Keratinocyte (primary cell): ENCODE results near the gene PCDH1. TPM values are rescaled to one million over a fixed set of nuclear protein-coding genes. Genes with fewer than 3 reads are reported as not detected.

Experiments
- DNase-seq: peaks from one replicate; pipeline ENCODE4 v3.0.0-alpha.2; 2011; ENCODE audit warnings: low read depth, missing footprints, low spot score
- FAIRE-seq: peaks from 2 replicates; lab custom pipeline; 2011; peaks lifted over from hg19 to GRCh38; lab: Jason Lieb, UNC
- H2AFZ ChIP-seq: 2 replicates; pipeline ENCODE4 v1.6.0; 2012; ENCODE audit warnings: low read length, control low read depth, inconsistent platforms; ENCODE audit not compliant: control insufficient read depth
- H3K27ac ChIP-seq: 2 replicates; pipeline ENCODE4 v1.5.1; 2011; ENCODE audit warnings: low read length; ENCODE audit not compliant: control insufficient read depth, insufficient read depth
- H3K27me3 ChIP-seq: 3 replicates; pipeline ENCODE4 v1.6.0; 2011; ENCODE audit warnings: low read length; ENCODE audit not compliant: control insufficient read depth, insufficient read depth; ENCODE audit errors: extremely low read depth
- H3K36me3 ChIP-seq, 2 experiments: 2 replicates in 1 of 2; 3 replicates in 1 of 2; pipeline ENCODE4 v1.5.1; 2011; ENCODE audit warnings: low read length in 2 of 2, mild to moderate bottlenecking in 1 of 2; ENCODE audit not compliant: control insufficient read depth in 2 of 2, insufficient read depth in 2 of 2; ENCODE audit errors: extremely low read depth in 1 of 2
- H3K4me1 ChIP-seq: 3 replicates; pipeline ENCODE4 v1.5.1; 2011; ENCODE audit warnings: low read length; ENCODE audit not compliant: control insufficient read depth, insufficient read depth; ENCODE audit errors: extremely low read depth
- H3K4me2 ChIP-seq: 3 replicates; pipeline ENCODE4 v1.6.0; 2011; ENCODE audit warnings: low read depth, low read length; ENCODE audit not compliant: control insufficient read depth, insufficient read depth; ENCODE audit errors: extremely low read depth
- H3K4me3 ChIP-seq, 3 experiments: fragments of 200-600 bp in 1 of 3; sonication (generic) in 1 of 3; 2 replicates in 2 of 3; 3 replicates in 1 of 3; pipeline ENCODE4 v1.5.1; 2011 to 2016; ENCODE audit warnings: low read length in 3 of 3, mild to moderate bottlenecking in 3 of 3, control low read depth in 2 of 3, inconsistent platforms in 1 of 3, low read depth in 1 of 3, mixed read lengths in 1 of 3, mixed run types in 1 of 3, moderate library complexity in 1 of 3; ENCODE audit not compliant: control insufficient read depth in 2 of 3, insufficient read depth in 2 of 3; ENCODE audit errors: extremely low read depth in 1 of 3
- H3K79me2 ChIP-seq: 2 replicates; pipeline ENCODE4 v1.6.0; 2012; ENCODE audit warnings: low read length; ENCODE audit not compliant: control insufficient read depth, insufficient read depth
- H3K9ac ChIP-seq: 3 replicates; pipeline ENCODE4 v1.6.0; 2011; ENCODE audit warnings: low read length; ENCODE audit not compliant: control insufficient read depth, insufficient read depth; ENCODE audit errors: extremely low read depth
- H3K9me1 ChIP-seq: 3 replicates; pipeline ENCODE4 v1.6.0; 2011; ENCODE audit warnings: low read length; ENCODE audit not compliant: control insufficient read depth, insufficient read depth; ENCODE audit errors: extremely low read depth
- H3K9me3 ChIP-seq: 2 replicates; pipeline ENCODE4 v1.5.1; 2012; ENCODE audit warnings: low read depth, low read length; ENCODE audit not compliant: control insufficient read depth
- H4K20me1 ChIP-seq: 3 replicates; pipeline ENCODE4 v1.6.0; 2011; ENCODE audit warnings: low read length; ENCODE audit not compliant: control insufficient read depth, insufficient read depth; ENCODE audit errors: extremely low read depth
- EZH2 ChIP-seq: IDR thresholded peaks from one replicate; pipeline ENCODE4 v1.6.1; 2012; ENCODE audit warnings: inconsistent platforms, mild to moderate bottlenecking, low read length, moderate library complexity
- dilution Hi-C: fragments of 300-500 bp; cut with MboI; formaldehyde crosslinking; loops from one replicate; pipeline ENCODE4 v1.7.0; 2020; ENCODE audit warnings: low sequenced_read_pairs; ENCODE audit not compliant: extremely low pct_ligation_motif_present
- polyA plus RNA-seq, 5 experiments: library from polyadenylated mRNA; depleted of rRNA in 3 of 5; stranded (reverse) in 3 of 5; stranded (forward) in 1 of 5; unstranded in 1 of 5; fragments of >200 nt; gene quantifications; 1 replicate in 1 of 5; 2 replicates in 3 of 5; 3 replicates in 1 of 5; pipeline versions ENCODE4 v1.2.1 to v1.2.3, GENCODE V29; 2011 to 2012; ENCODE audit warnings: missing spikeins in 2 of 5, low read depth in 1 of 5, low replicate concordance in 1 of 5
- TF ChIP-seq, protein P1 (sequence below), 3 experiments: IDR thresholded peaks in 1 of 3; conservative IDR thresholded peaks in 1 of 3; optimal IDR thresholded peaks in 1 of 3; 2 replicates in 2 of 3; 3 replicates in 1 of 3; pipeline versions ENCODE3 to v1.5.1; 2011; ENCODE audit warnings: low read length in 3 of 3, mild to moderate bottlenecking in 3 of 3, moderate library complexity in 2 of 3, control low read depth in 1 of 3, inconsistent platforms in 1 of 3; ENCODE audit not compliant: insufficient read depth in 2 of 3; ENCODE audit errors: extremely low read depth in 1 of 3

PCDH1 gene
- polyA plus RNA-seq, 1 donor (not counting 4 experiments of a cell fraction or from before 2014, with no cell fraction given) = 10.0 TPM

DNA sequence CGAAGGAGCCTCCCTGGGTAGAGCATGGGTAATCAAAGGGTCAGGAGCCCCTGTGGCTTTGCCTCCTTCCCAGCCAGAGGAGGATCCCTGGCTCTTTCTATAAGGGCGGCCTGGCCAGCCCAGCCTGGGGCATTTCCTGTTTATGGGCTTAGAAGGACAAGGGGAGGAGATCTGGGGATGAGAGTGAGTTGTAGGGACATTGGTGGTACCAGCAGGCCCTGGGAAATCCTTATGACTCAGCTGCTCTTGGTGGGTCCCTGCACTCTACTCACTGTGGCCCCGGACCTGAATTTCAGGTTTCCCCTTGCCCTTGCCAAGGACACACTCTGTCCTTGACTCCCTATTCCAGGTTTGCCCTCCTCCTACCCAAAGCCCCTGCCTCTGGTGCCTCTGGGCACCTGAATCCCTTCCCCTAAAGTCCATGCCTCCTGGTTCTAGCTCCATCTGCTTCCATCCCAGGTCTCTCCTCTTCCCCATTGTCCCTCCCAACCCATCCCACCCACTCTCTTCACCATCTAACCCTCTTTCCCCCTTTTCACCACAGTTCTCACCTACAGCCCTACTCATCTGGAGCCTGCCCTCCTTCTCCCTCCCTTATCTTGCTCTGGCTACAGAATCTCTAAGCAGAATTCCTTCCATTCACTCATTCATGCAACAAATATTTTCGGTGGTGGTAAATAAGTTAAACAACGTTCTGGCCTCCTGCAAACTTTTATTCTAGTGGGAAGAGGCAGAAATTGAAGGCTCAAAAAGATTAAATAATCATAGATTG is 34.9 kb downstream of the PCDH1 start:
- no peak overlapping the region for H2AFZ ChIP-seq
- no peak overlapping the region for H3K9ac ChIP-seq
- dilution Hi-C loops = no loop called here
- no peak overlapping the region for H3K4me3 ChIP-seq
- H3K36me3 ChIP-seq = no peaks in the 10 kb centered on the region
- no peak for DNase-seq
- TF ChIP-seq EZH2 = no peak
- TF ChIP-seq, protein P1, sequence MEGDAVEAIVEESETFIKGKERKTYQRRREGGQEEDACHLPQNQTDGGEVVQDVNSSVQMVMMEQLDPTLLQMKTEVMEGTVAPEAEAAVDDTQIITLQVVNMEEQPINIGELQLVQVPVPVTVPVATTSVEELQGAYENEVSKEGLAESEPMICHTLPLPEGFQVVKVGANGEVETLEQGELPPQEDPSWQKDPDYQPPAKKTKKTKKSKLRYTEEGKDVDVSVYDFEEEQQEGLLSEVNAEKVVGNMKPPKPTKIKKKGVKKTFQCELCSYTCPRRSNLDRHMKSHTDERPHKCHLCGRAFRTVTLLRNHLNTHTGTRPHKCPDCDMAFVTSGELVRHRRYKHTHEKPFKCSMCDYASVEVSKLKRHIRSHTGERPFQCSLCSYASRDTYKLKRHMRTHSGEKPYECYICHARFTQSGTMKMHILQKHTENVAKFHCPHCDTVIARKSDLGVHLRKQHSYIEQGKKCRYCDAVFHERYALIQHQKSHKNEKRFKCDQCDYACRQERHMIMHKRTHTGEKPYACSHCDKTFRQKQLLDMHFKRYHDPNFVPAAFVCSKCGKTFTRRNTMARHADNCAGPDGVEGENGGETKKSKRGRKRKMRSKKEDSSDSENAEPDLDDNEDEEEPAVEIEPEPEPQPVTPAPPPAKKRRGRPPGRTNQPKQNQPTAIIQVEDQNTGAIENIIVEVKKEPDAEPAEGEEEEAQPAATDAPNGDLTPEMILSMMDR (optimal IDR thresholded peaks at IDR 0.05 in 1 of 3, IDR thresholded peaks at IDR 0.05 in 1 of 3, conservative IDR thresholded peaks at IDR 0.05 in 1 of 3; ENCODE audit: extremely low read depth in 1 of 3, insufficient read depth in 2 of 3, low read length in 3 of 3) = no peak
- H3K27ac ChIP-seq = no peak overlapping the region
- H3K4me2 ChIP-seq = no peak overlapping the region
- H3K9me1 ChIP-seq = no peaks in the 10 kb centered on the region
- no peak for FAIRE-seq
- no peaks in the 10 kb centered on the region for H4K20me1 ChIP-seq
- no peaks in the 10 kb centered on the region for H3K9me3 ChIP-seq
- H3K27me3 ChIP-seq = no peaks in the 10 kb centered on the region
- no peaks in the 10 kb centered on the region for H3K79me2 ChIP-seq
- peaks cover under 1% of the 10 kb centered on the region for H3K4me1 ChIP-seq

DNA sequence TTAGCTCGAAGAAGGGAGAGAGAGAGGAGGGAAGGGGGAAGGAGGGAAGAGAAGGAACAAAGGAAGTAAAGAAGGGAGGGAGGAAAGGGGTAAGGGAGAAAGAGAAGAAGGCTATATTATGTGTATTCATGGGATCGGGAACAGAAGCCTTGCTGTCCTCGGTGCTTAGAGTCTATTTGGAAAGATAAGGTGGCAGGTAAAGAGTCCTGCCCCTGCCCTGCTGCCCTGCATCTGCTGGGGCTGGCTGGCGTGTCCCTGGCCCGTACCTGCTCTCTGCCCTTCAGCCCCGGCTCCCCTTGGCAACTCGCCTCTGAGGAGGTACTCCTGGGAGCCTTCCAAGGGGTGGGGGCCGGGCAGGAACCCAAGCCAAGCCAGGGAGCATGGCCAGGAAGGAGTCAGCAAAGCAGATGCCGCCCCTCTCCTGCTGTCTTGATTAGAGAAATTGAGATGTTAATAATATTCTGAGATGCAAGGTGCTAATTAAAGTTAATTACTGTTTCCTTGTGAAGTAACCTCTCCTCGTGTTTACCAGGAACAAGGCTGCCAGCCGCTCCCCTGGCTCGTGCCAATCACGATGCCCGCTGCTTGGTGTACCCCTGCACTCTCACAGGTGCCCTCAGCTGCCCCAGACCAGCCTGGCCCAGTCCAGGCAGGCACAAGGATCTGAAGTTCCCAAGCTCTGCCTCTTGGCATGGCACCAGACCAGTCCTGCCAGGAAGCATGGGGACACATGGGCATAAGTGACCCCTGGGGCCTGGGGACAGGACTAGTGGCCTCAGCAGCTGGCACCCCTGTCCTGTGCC is 36.6 kb downstream of the PCDH1 start:
- no peak overlapping the region for H2AFZ ChIP-seq
- H3K9me1 ChIP-seq = no peaks in the 10 kb centered on the region
- H3K4me3 ChIP-seq = no peak overlapping the region
- no peak overlapping the region for H3K4me2 ChIP-seq
- dilution Hi-C loops = no loop called here
- H3K9ac ChIP-seq = no peak overlapping the region
- H3K36me3 ChIP-seq = no peaks in the 10 kb centered on the region
- no peaks in the 10 kb centered on the region for H4K20me1 ChIP-seq
- H3K9me3 ChIP-seq = no peaks in the 10 kb centered on the region
- DNase-seq (no peak), FAIRE-seq (no peak)
- no peaks in the 10 kb centered on the region for H3K4me1 ChIP-seq
- H3K27me3 ChIP-seq = no peaks in the 10 kb centered on the region
- no peak for TF ChIP-seq EZH2
- TF ChIP-seq, protein P1 (optimal IDR thresholded peaks at IDR 0.05 in 1 of 3, IDR thresholded peaks at IDR 0.05 in 1 of 3, conservative IDR thresholded peaks at IDR 0.05 in 1 of 3; ENCODE audit: extremely low read depth in 1 of 3, insufficient read depth in 2 of 3, low read length in 3 of 3) = no peak
- no peak overlapping the region for H3K27ac ChIP-seq
- no peaks in the 10 kb centered on the region for H3K79me2 ChIP-seq
